HCEC 1CT (cell line): ENCODE measurements around the gene TUSC2.
A peak's percentile ranks its signal among the peaks of the same experiment; 100 is the strongest.

Experiments
- DNase-seq: peaks from one replicate; pipeline ENCODE4 v3.0.0-alpha.2; 2017

TUSC2 gene

GRCh38 chr3:50334339-50335075 lies 6.5 kb upstream of the TUSC2 start:
- DNase-seq: no peak

GRCh38 chr3:50333744-50334328 lies 5.8 kb upstream of the TUSC2 start:
- no peak for DNase-seq

DNA sequence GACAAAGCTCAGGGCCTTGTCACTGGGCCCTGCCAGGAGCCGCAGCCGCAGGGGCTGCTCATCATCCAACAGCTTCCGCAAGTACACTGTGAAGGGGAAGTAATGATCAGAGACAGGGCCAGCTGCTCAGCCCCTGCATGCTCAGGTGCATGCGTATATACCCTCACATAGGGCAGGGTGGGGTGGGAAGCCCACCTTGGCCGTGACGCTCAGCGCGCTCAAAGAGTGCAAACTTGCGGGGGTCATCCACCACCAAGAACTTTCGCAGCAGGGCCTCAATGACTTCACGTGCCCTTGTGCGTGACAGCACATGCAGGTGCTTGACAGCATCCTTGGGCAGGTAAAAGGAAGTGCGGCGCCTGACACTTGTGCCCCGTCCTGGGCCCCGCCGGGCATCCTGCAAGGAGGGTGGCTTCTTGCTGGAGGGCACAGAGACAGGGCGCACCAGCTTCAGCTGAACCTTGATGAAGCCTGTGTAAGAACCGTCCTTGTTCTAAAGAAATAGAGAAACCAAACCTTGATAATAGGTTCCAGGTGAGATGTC lies 3.4 kb upstream of the TUSC2 start:
- no peak for DNase-seq

GRCh38 chr3:50330330-50330729 lies 2.3 kb upstream of the TUSC2 start:
- no peak for DNase-seq

GRCh38 chr3:50327129-50327528 lies 894 bp downstream of the TUSC2 start:
- no peak for DNase-seq

DNA sequence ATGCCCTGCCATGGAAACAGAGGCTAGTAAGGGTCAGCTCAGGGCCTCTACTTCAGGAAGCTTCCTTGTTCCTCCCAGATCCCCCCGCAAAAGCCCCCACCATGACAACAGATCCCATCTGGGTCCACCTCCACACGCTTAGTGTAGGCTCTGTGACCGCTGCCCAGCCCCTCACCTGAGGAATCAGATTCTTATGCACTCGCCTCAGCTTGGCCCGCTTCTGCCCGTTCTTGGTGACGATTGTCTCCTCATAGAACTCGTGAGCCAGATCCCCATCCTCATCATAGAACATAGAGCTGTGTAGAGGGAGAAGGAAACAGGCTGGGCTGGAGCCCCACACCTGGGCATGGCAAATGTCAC lies 1.9 kb downstream of the TUSC2 start:
- no peak for DNase-seq

- DNase-seq: no peak
Measured at GRCh38 chr3:50325497-50326181, 2.4 kb downstream of the TUSC2 start.

GRCh38 chr3:50325113-50325480 lies 2.9 kb downstream of the TUSC2 start:
- no peak for DNase-seq

DNA sequence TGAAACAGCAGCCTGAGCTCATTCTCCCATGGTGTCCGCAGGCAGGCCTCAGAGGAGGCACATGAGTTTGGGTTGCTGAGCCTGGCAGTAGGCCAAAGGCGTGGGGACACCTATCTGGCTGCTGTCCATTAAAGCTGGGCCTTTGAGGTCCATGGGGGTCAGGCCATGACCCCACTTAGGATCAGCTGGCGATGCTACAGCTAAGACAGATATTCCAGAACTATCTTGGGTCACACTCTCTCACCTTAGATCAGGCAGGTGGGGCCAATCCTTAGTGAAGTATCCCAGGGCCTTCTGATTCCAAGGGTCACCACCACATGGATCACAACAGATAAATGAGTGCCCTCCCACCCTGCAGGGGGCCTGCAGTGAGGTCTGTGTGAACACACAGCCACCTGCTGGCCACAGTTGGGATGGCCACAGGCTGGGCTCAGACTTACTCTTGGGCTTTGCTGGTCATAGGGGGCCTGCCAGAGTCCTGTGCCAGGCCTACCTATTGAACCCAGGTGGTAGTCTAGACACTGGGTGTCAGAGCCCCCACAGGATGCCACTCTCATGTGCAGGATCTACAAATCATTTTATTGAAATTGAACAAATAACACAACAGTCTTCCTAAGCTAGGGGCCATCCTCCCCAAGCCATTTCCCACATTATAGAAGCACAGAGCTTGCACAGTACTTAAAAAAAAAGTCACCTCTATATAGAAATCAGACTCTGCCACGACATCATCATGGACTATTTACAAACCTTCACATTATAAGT lies 3.5 kb downstream of the TUSC2 start:
- DNase-seq: peak; percentile 39

- no peak for DNase-seq
Measured at GRCh38 chr3:50323614-50324199, 4.3 kb downstream of the TUSC2 start.

- DNase-seq: no peak
Measured at GRCh38 chr3:50323092-50323600, 4.9 kb downstream of the TUSC2 start.

- no peak for DNase-seq
Measured at GRCh38 chr3:50322386-50323091, 5.5 kb downstream of the TUSC2 start, which contains the start of gene HYAL2. TSS of gene HYAL2 (minus strand) at chr3:50322745. CDS start at chr3:50320489, 2,256 bp downstream.

- no peak for DNase-seq
Measured at GRCh38 chr3:50322115-50322385, 6.0 kb downstream of the TUSC2 start.

GRCh38 chr3:50321336-50322114 lies 6.5 kb downstream of the TUSC2 start:
- DNase-seq: peak; percentile 91

- peak; percentile 40 for DNase-seq
Measured at GRCh38 chr3:50320853-50321335, 7.1 kb downstream of the TUSC2 start.

DNA sequence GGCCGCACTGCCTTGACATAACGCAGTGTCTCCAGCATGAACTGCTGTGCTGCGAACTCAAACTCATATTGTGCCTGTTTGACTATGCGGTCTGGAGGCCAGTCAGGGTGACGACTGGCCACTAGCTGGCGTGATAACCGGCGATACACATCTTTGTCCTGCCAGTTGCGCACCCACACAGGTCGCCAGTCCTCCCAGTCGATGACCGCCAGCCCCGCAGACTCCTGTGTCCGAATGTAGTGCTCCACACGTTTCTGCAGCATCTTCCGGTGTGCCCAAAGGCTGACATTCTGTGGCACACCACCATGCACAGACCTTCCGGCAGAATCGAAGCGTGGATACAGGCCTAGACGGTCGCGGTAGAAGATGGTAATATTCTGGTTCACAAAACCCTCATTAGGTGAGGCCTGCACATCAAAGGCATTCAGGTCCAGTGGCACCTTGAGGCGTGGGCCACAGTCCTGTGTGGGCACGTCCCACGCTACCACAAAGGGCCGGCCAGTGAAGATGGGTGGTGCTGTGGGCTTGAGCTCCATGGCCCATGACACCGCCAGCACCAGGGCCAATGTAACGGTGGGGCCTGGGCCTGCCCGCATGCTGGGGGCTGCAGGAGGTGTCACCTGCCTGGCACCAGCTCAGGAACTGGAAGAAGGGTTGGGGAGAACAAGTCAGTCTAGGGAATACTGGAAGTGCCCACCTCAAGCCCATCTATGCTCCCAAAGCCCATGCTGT lies 8.0 kb downstream of the TUSC2 start:
- DNase-seq: no peak

DNA sequence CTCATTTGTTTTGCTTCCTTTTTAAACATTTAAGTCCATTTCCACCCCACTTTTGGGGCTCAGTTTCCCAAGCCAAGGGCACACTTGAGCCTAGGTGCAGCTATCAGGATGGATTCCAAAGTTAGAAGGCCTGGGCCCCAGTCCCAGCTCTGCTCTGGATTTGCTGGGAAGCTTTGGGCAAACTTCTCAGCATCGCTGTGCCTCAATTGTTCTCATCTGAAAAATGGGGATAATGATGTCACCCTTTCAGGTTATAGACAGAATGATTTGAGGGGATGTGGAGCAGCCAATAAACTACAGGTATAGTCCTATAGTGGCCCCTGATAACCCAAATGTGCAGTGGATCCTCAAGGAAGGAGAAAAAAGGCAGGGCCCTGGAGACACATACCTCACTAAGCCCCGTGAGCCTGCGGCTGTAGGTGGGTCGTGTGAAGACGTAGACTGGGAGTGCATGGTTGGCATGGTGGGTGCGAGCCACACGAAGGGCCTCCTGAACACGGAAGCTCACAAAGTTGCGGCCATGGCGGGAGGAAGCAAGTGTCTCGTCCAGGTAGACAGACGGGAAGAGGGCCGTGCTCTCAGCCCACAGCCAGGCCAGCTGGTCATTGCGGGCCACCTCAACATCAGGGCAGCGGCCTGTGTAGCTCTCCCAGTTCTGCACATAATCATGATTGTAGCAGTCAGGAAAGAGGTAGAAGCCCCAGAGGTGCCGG lies 8.7 kb downstream of the TUSC2 start:
- no peak for DNase-seq

GRCh38 chr3:50318615-50319014 lies 9.4 kb downstream of the TUSC2 start:
- DNase-seq: no peak

DNA sequence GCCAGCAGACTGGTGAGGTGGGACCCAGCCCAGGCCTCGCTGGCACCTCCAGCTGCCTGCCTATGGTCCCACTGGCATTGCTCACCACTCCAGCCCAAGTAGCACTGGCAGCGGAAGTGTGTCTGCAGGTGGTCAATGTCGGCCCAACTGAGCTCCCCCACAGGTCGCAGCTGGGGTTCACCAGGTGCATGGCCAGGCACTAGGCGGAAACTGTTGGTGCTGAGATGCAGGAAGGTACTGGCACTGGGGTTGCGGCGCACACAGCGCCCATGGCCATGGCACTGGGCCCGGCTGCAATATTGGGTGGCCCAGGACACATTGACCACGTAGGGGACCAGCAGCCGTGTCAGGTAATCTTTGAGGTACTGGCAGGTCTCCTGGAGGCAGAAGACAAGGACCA lies 9.9 kb downstream of the TUSC2 start:
- no peak for DNase-seq

GRCh38 chr3:50317300-50317699 lies 10.7 kb downstream of the TUSC2 start:
- no peak for DNase-seq
